ENCODE measurements around the gene GPNMB. TPM values are rescaled to one million over a fixed set of nuclear protein-coding genes. Genes with fewer than 3 reads are reported as not detected.
A peak's percentile ranks its signal among the peaks of the same experiment; 100 is the strongest.

Gene GPNMB
- total RNA-seq, 4 donors from 2014 or later: 42.5 to 127 (median 93.7) TPM

GRCh38 chr7:23235813-23236221, 10.8 kb upstream of the GPNMB start:
- peak; percentile 36 to 62 for DNase-seq

GRCh38 chr7:23237000-23237399, 9.6 kb upstream of the GPNMB start:
- Histone ChIP-seq H3K36me3 (no peaks in the 10 kb centered on the region), H3K4me3 (no peak overlapping the region), H3K4me1 (no peaks in the 10 kb centered on the region), H3K27ac (no peak overlapping the region), H3K9me3 (no peaks in the 10 kb centered on the region), H3K27me3 (no peaks in the 10 kb centered on the region)
- intact Hi-C loops (cut with DNase I; ENCODE audit: low total_unique reads): no loop called here
- TF ChIP-seq CTCF (IDR thresholded peaks at IDR 0.05): no peak
- TF ChIP-seq POLR2A (IDR thresholded peaks at IDR 0.05): no peak
- DNase-seq: no peak

More at GRCh38 chr7:23235813-23236221, 10.8 kb upstream of the GPNMB start:
- TF ChIP-seq CTCF (IDR thresholded peaks at IDR 0.05): no peak
- TF ChIP-seq POLR2A (IDR thresholded peaks at IDR 0.05): no peak
- Histone ChIP-seq H3K4me1 (no peaks in the 10 kb centered on the region), H3K36me3 (no peaks in the 10 kb centered on the region), H3K9me3 (no peaks in the 10 kb centered on the region), H3K27ac (no peak overlapping the region), H3K4me3 (no peak overlapping the region), H3K27me3 (no peaks in the 10 kb centered on the region)
- intact Hi-C loops (cut with DNase I; ENCODE audit: low total_unique reads): no loop called here

GRCh38 chr7:23238983-23239652, 7.5 kb upstream of the GPNMB start:
- intact Hi-C loops (cut with DNase I; ENCODE audit: low total_unique reads): no loop called here
- no peak overlapping the region for H3K4me3 ChIP-seq
- no peak overlapping the region for H3K27ac ChIP-seq
- TF ChIP-seq POLR2A (IDR thresholded peaks at IDR 0.05) (no peak), CTCF (IDR thresholded peaks at IDR 0.05) (no peak)
- H3K27me3 ChIP-seq: no peaks in the 10 kb centered on the region
- H3K9me3 ChIP-seq: no peaks in the 10 kb centered on the region
- no peak for DNase-seq
- no peaks in the 10 kb centered on the region for H3K4me1 ChIP-seq
- H3K36me3 ChIP-seq: no peaks in the 10 kb centered on the region

GRCh38 chr7:23239698-23240097, 6.9 kb upstream of the GPNMB start:
- intact Hi-C loops (cut with DNase I; ENCODE audit: low total_unique reads): no loop called here
- H3K4me3 ChIP-seq: no peak overlapping the region
- H3K4me1 ChIP-seq: no peaks in the 10 kb centered on the region
- H3K27ac ChIP-seq: no peak overlapping the region
- H3K36me3 ChIP-seq: no peaks in the 10 kb centered on the region
- TF ChIP-seq POLR2A (IDR thresholded peaks at IDR 0.05) (no peak), CTCF (IDR thresholded peaks at IDR 0.05) (no peak)
- DNase-seq: no peak
- no peaks in the 10 kb centered on the region for H3K27me3 ChIP-seq
- H3K9me3 ChIP-seq: no peaks in the 10 kb centered on the region

- Histone ChIP-seq H3K4me1 (peaks cover 0 to 8% of the 10 kb centered on the region in 2 donors), H3K27me3 (no peaks in the 10 kb centered on the region), H3K36me3 (no peaks in the 10 kb centered on the region), H3K27ac (peak overlapping the region; percentile 44 to 53), H3K4me3 (no peak overlapping the region), H3K9me3 (no peaks in the 10 kb centered on the region)
- no peak for TF ChIP-seq CTCF (IDR thresholded peaks at IDR 0.05)
- no peak for TF ChIP-seq POLR2A (IDR thresholded peaks at IDR 0.05)
- DNase-seq: no peak
- intact Hi-C loops (cut with DNase I; ENCODE audit: low total_unique reads): no loop called here
Measured at GRCh38 chr7:23242321-23242720, 4.3 kb upstream of the GPNMB start.
